Measurements from ENCODE around the gene MAGI3.

The MAGI3 gene

DNA sequence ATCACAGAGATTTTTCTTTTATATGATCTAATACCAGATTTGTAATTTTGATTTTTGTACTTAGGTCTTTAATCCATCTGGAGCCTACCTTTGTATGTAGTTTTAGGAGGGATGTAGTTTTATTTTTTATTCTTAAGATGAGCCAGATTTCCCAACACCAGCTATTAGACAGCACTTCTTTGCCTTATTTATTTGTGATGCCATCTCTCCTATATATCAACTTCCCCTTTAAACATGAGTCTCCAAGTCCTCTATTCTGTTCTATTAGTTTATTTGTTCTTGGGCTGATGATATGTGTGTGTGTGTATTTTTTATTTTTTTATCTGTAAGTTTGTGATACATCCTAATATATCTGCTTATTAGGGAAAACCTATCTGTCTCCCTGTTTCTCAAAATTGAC, 274.8 kb downstream of the MAGI3 start:
- FAIRE-seq (no peak), DNase-seq (ENCODE audit: insufficient read length, low spot score) (no peak)
- TF ChIP-seq, protein P1, sequence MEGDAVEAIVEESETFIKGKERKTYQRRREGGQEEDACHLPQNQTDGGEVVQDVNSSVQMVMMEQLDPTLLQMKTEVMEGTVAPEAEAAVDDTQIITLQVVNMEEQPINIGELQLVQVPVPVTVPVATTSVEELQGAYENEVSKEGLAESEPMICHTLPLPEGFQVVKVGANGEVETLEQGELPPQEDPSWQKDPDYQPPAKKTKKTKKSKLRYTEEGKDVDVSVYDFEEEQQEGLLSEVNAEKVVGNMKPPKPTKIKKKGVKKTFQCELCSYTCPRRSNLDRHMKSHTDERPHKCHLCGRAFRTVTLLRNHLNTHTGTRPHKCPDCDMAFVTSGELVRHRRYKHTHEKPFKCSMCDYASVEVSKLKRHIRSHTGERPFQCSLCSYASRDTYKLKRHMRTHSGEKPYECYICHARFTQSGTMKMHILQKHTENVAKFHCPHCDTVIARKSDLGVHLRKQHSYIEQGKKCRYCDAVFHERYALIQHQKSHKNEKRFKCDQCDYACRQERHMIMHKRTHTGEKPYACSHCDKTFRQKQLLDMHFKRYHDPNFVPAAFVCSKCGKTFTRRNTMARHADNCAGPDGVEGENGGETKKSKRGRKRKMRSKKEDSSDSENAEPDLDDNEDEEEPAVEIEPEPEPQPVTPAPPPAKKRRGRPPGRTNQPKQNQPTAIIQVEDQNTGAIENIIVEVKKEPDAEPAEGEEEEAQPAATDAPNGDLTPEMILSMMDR (IDR thresholded peaks at IDR 0.05; ENCODE audit: insufficient read depth, missing control alignments): no peak

DNA sequence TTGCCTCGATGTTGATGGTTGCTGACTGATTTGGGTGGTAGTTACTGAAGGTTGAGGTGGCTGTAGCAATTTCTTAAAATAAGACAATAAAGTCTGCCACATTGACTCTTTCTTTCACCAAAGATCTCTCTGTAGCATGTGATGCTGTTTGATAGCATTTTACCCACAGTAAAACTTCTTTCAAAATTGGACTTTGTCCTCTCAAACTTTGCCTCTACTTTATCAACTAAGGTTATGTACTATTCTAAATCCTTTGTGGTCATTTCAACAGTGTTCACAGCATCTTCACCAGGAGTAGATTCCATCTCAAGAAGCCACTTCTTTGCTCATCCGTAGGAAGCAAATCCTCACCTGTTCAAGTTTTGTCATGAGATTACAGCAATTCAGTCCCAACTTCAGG, 275.8 kb downstream of the MAGI3 start:
- DNase-seq (ENCODE audit: insufficient read length, low spot score) (no peak), FAIRE-seq (no peak)
- TF ChIP-seq, protein P1 (IDR thresholded peaks at IDR 0.05; ENCODE audit: insufficient read depth, missing control alignments): no peak

DNA sequence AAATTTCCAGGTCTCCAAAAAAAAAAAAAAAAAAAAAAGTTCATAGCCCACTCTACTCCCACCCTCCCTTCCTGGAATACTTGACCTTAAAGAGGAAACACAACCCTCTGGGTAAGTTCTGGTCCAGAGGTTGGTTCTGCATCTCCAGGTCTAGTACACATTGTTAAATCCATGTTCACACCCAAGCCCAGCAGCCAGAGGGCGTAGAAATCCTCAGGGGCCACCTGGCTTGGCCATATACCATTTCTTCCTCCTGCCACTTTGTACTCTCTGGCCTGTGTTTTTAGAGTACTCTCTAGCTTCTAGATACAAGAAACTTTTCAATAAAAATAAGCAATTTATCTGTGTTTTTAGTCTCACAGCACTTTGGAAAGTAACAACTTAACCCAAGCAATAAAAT, 279.7 kb downstream of the MAGI3 start:
- no peak for DNase-seq (ENCODE audit: insufficient read length, low spot score)
- TF ChIP-seq, protein P1 (IDR thresholded peaks at IDR 0.05; ENCODE audit: insufficient read depth, missing control alignments): no peak
- FAIRE-seq: no peak

DNA sequence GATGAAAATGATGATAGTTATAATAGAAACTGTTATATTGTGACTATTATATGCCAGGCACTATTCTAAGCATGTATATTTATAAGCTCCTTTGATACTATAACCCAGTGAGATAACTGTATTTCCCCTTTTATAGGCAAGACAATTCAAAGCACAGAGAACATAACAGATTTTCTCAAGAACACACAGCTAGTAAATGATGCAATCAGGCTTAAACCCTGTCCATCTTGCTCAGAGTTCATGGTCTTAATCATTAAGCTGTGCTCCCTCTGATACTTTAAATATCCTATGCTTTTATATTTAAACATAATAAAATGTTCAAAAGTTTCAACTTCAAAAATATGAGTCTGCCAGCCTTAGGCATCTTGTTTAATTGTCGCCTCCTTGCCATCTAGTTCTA, 280.3 kb downstream of the MAGI3 start:
- DNase-seq (ENCODE audit: insufficient read length, low spot score) (no peak), FAIRE-seq (no peak)
- TF ChIP-seq, protein P1 (IDR thresholded peaks at IDR 0.05; ENCODE audit: insufficient read depth, missing control alignments): no peak

DNA sequence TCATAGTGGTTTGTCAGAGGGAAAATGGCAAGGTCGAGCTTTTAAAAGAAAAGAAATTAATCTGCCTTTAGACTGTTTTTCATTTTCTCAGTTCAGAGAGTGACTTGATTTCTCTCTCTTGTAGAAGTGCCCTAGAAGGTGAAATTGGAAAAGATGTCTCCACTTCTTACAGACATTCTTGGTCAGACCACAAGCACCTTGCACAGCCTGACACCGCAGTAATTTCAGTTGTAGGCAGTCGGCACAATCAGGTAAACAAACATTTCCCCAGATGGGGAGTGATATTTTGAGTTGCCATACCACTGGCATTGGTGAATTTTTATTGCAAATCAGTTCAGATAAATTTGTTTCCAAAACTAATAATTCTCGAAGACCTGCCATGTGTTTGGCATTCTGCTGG, 282.2 kb downstream of the MAGI3 start:
- no peak for FAIRE-seq
- DNase-seq (ENCODE audit: insufficient read length, low spot score): no peak
- TF ChIP-seq, protein P1 (IDR thresholded peaks at IDR 0.05; ENCODE audit: insufficient read depth, missing control alignments): no peak

DNA sequence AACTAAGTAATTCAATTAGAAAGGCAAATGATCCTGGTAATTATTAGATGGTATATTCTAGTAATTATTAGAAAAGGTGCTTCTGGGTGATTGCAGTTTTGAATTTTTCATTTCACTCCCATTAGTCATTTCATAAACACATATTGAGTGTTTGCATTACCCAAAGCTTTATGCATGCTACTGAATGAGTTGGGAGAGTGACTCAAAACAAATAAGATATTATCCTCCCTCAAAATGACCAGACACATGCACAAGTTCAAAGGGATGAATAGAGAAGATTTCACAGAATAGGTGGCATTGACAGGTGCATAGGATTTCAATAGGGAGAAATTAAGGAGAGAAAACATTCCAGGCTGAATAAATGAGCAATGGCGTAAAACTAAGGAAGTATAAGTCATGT, 284.3 kb downstream of the MAGI3 start:
- TF ChIP-seq, protein P1 (IDR thresholded peaks at IDR 0.05; ENCODE audit: insufficient read depth, missing control alignments): no peak
- FAIRE-seq (no peak), DNase-seq (ENCODE audit: insufficient read length, low spot score) (no peak)

DNA sequence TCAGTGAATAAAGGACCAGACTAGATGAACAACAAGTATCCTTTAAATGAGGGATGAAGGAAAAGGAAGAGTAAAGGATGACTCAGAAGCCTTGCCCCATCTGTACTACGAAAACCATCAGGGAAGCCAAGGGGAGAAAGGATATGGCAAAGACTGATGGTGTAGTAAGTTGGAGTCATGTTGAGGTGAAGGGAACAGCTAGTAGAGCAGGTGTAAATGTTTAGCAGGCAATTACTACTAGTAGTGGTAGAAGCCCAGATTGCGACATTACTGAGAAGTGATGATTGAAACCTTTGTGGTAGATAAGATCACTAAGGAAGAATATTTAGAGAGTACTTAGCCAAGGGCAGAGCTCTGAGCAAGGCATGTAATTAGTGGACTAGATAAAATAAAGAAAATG, 285.0 kb downstream of the MAGI3 start:
- FAIRE-seq: no peak
- no peak for DNase-seq (ENCODE audit: insufficient read length, low spot score)
- TF ChIP-seq, protein P1 (IDR thresholded peaks at IDR 0.05; ENCODE audit: insufficient read depth, missing control alignments): no peak

All from D721Med (cell line).